Lower leg skin (tissue), 3 donors: ENCODE measurements around the gene STK4.

ENCODE experiments used
- CTCF ChIP-seq, 3 donors: fragments of 450-650 bp; IDR thresholded peaks; one replicate each; pipeline ENCODE4 v1.5.1; 2016; ENCODE audit warnings: antibody characterized with exemption in 3 of 3, mild to moderate bottlenecking in 3 of 3, moderate library complexity in 2 of 3
- POLR2A ChIP-seq, 2 donors: fragments of 450-650 bp; IDR thresholded peaks; one replicate each; pipeline ENCODE4 v1.6.1; 2016 to 2017; ENCODE audit warnings: antibody characterized with exemption in 2 of 2, mild to moderate bottlenecking in 1 of 2, moderate library complexity in 1 of 2

GRCh38 chr20:45111799-45112471 lies 145.6 kb downstream of the STK4 start:
- TF ChIP-seq CTCF (IDR thresholded peaks at IDR 0.05), result no peak
- no peak for TF ChIP-seq POLR2A (IDR thresholded peaks at IDR 0.05)
